HG02571 (cell line): ENCODE data around the gene SORCS2.

Source experiments
- ATAC-seq: cut with Tn5 transposase; IDR thresholded peaks from one replicate; pipeline ENCODE4 v1.9.1; 2021; ENCODE audit warnings: mild to moderate bottlenecking, moderate library complexity; ENCODE audit not compliant: unreplicated experiment

SORCS2 gene

GRCh38 chr4:7515390-7515902 lies 323.1 kb downstream of the SORCS2 start:
- no peak for ATAC-seq

- ATAC-seq: no peak
Observed at GRCh38 chr4:7516096-7516772, 323.9 kb downstream of the SORCS2 start.

GRCh38 chr4:7516773-7517144 lies 324.4 kb downstream of the SORCS2 start:
- no peak for ATAC-seq

GRCh38 chr4:7518871-7519637 lies 326.7 kb downstream of the SORCS2 start:
- no peak for ATAC-seq

GRCh38 chr4:7519638-7520376 lies 327.5 kb downstream of the SORCS2 start:
- no peak for ATAC-seq

GRCh38 chr4:7521666-7522065 lies 329.3 kb downstream of the SORCS2 start:
- no peak for ATAC-seq

- no peak for ATAC-seq
Observed at GRCh38 chr4:7522452-7523220, 330.3 kb downstream of the SORCS2 start.

GRCh38 chr4:7523526-7523925 lies 331.2 kb downstream of the SORCS2 start:
- no peak for ATAC-seq

- no peak for ATAC-seq
Observed at GRCh38 chr4:7524064-7524682, 331.8 kb downstream of the SORCS2 start.

- no peak for ATAC-seq
Observed at GRCh38 chr4:7524843-7525242, 332.5 kb downstream of the SORCS2 start.

- ATAC-seq: no peak
Observed at GRCh38 chr4:7526491-7526890, 334.2 kb downstream of the SORCS2 start.

GRCh38 chr4:7526929-7527535 lies 334.7 kb downstream of the SORCS2 start:
- no peak for ATAC-seq

- ATAC-seq: no peak
Observed at GRCh38 chr4:7529368-7530080, 337.2 kb downstream of the SORCS2 start.

- ATAC-seq: no peak
Observed at GRCh38 chr4:7530082-7530481, 337.7 kb downstream of the SORCS2 start.

- ATAC-seq: no peak
Observed at GRCh38 chr4:7530932-7531639, 338.7 kb downstream of the SORCS2 start.

GRCh38 chr4:7531640-7531994 lies 339.3 kb downstream of the SORCS2 start:
- no peak for ATAC-seq

GRCh38 chr4:7532043-7532442 lies 339.7 kb downstream of the SORCS2 start:
- no peak for ATAC-seq

GRCh38 chr4:7533267-7533666 lies 340.9 kb downstream of the SORCS2 start:
- no peak for ATAC-seq

GRCh38 chr4:7535094-7535493 lies 342.8 kb downstream of the SORCS2 start:
- ATAC-seq: no peak
